ENCODE results near the gene TNNT3. TPM values are rescaled to one million over a fixed set of nuclear protein-coding genes. Genes with fewer than 3 reads are reported as not detected.

TNNT3 gene
- total RNA-seq, 1 experiment from 2014 or later: not detected

DNA sequence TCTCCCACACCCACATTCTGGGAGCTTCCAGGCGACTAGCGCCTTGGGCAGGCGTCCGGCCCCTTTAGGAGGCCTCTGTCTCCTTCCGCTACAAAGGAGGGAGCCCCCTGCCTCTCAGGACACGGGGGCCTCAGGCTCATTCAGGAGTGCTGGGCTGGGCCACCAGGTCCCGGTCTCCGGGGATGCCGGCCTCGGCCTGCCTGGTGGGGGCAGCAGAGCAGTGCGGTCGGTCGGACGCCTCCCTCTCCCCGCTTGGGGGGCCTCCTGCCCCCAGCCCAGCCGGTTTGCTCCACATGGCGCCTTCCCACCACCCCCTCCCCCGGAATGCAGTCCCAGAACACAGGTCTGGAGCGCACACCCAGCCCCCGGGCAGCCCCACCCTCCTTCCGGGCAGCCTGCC, 49.5 kb downstream of the TNNT3 start:
- BruUV-seq (replicated peaks): no TSS peak
- Histone ChIP-seq H3K4me3 (ENCODE audit: low read depth, low read length, poor library complexity, severe bottlenecking) (no peak overlapping the region), H3K4me1 (ENCODE audit: insufficient read depth, low read length, poor library complexity, severe bottlenecking) (no peaks in the 10 kb centered on the region), H3K9me3 (ENCODE audit: low read depth, low read length, poor library complexity, severe bottlenecking) (no peaks in the 10 kb centered on the region), H3K36me3 (ENCODE audit: insufficient read depth, low read length, poor library complexity, severe bottlenecking) (no peaks in the 10 kb centered on the region), H3K27me3 (replicated peaks; ENCODE audit: insufficient read depth, low read depth, low read length, poor library complexity) (no peaks in the 10 kb centered on the region), H3K27ac (ENCODE audit: low read depth, low read length, poor library complexity, severe bottlenecking) (no peak overlapping the region)
- TF ChIP-seq EZH2 (IDR thresholded peaks at IDR 0.05; ENCODE audit: borderline replicate concordance, low read depth, low read length, poor library complexity, severe bottlenecking): no peak
- TF ChIP-seq, protein P1, sequence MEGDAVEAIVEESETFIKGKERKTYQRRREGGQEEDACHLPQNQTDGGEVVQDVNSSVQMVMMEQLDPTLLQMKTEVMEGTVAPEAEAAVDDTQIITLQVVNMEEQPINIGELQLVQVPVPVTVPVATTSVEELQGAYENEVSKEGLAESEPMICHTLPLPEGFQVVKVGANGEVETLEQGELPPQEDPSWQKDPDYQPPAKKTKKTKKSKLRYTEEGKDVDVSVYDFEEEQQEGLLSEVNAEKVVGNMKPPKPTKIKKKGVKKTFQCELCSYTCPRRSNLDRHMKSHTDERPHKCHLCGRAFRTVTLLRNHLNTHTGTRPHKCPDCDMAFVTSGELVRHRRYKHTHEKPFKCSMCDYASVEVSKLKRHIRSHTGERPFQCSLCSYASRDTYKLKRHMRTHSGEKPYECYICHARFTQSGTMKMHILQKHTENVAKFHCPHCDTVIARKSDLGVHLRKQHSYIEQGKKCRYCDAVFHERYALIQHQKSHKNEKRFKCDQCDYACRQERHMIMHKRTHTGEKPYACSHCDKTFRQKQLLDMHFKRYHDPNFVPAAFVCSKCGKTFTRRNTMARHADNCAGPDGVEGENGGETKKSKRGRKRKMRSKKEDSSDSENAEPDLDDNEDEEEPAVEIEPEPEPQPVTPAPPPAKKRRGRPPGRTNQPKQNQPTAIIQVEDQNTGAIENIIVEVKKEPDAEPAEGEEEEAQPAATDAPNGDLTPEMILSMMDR (conservative IDR thresholded peaks at IDR 0.05; ENCODE audit: low read depth, low read length): no peak
- ChIA-PET POLR2A (ENCODE audit: low non-redundant PET) (no interaction called here), CTCF (no interaction called here)
- intact Hi-C loops (cut with micrococcal nuclease; ENCODE audit: unreplicated experiment): no loop called here
- DNase-seq (ENCODE audit: low spot score): no peak

DNA sequence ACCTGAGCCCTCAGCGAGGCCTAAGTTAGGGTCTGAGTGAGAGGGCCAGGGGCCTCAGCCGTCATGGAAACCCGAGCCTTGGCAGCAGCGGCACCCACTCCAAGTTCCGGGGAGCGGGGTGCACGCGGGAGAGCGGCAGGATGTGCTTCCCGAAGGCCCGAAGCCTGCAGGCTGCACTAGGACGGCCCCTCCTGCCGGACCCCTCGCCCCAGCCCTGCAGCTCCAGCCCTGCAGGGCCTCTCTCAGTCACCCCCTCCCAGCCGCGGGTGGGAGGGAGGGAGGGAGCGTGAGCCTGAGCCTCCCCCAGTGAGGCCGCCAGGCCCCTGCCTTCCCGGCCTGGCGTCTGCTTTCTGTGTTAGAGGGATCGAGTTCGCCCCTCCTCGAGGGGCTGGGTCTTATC, 50.3 kb downstream of the TNNT3 start:
- Histone ChIP-seq H3K27ac (ENCODE audit: low read depth, low read length, poor library complexity, severe bottlenecking) (no peak overlapping the region), H3K4me3 (ENCODE audit: low read depth, low read length, poor library complexity, severe bottlenecking) (no peak overlapping the region), H3K9me3 (ENCODE audit: low read depth, low read length, poor library complexity, severe bottlenecking) (no peaks in the 10 kb centered on the region), H3K36me3 (ENCODE audit: insufficient read depth, low read length, poor library complexity, severe bottlenecking) (no peaks in the 10 kb centered on the region), H3K27me3 (replicated peaks; ENCODE audit: insufficient read depth, low read depth, low read length, poor library complexity) (no peaks in the 10 kb centered on the region), H3K4me1 (ENCODE audit: insufficient read depth, low read length, poor library complexity, severe bottlenecking) (no peaks in the 10 kb centered on the region)
- BruUV-seq (replicated peaks): no TSS peak
- intact Hi-C loops (cut with micrococcal nuclease; ENCODE audit: unreplicated experiment): no loop called here
- CTCF ChIA-PET: no interaction called here
- TF ChIP-seq EZH2 (IDR thresholded peaks at IDR 0.05; ENCODE audit: borderline replicate concordance, low read depth, low read length, poor library complexity, severe bottlenecking): no peak
- TF ChIP-seq, protein P1 (conservative IDR thresholded peaks at IDR 0.05; ENCODE audit: low read depth, low read length): no peak
- no peak for DNase-seq (ENCODE audit: low spot score)
- POLR2A ChIA-PET (ENCODE audit: low non-redundant PET): no interaction called here

DNA sequence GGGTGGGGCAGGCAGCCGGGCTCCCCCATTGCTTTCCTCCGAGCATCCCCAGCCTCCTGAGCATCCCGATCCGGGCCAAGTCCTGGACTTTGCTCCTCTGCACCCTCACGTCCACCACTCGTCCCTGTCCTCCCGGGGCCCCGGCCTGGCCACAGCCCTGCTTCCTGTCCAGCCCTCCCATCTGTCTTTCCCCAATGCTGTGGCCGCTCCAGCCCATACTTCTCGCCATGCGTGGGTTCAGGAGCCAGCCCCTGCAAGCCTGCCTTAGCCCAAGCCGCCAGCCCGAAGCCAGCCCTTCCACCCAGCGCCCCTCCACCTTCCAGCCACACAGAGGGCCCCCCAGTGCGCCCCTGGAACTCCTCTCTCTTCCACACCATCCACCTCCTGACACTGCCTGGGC, 51.5 kb downstream of the TNNT3 start:
- no peak for DNase-seq (ENCODE audit: low spot score)
- Histone ChIP-seq H3K36me3 (ENCODE audit: insufficient read depth, low read length, poor library complexity, severe bottlenecking) (no peaks in the 10 kb centered on the region), H3K4me1 (ENCODE audit: insufficient read depth, low read length, poor library complexity, severe bottlenecking) (no peaks in the 10 kb centered on the region), H3K9me3 (ENCODE audit: low read depth, low read length, poor library complexity, severe bottlenecking) (no peaks in the 10 kb centered on the region), H3K4me3 (ENCODE audit: low read depth, low read length, poor library complexity, severe bottlenecking) (no peak overlapping the region), H3K27ac (ENCODE audit: low read depth, low read length, poor library complexity, severe bottlenecking) (no peak overlapping the region), H3K27me3 (replicated peaks; ENCODE audit: insufficient read depth, low read depth, low read length, poor library complexity) (no peaks in the 10 kb centered on the region)
- intact Hi-C loops (cut with micrococcal nuclease; ENCODE audit: unreplicated experiment): no loop called here
- ChIA-PET CTCF (no interaction called here), POLR2A (ENCODE audit: low non-redundant PET) (no interaction called here)
- BruUV-seq (replicated peaks): no TSS peak
- TF ChIP-seq, protein P1 (conservative IDR thresholded peaks at IDR 0.05; ENCODE audit: low read depth, low read length): no peak
- no peak for TF ChIP-seq EZH2 (IDR thresholded peaks at IDR 0.05; ENCODE audit: borderline replicate concordance, low read depth, low read length, poor library complexity, severe bottlenecking)

All from A673 (cell line).